ENCODE measurements around the gene PIAS1.

Gene PIAS1

DNA sequence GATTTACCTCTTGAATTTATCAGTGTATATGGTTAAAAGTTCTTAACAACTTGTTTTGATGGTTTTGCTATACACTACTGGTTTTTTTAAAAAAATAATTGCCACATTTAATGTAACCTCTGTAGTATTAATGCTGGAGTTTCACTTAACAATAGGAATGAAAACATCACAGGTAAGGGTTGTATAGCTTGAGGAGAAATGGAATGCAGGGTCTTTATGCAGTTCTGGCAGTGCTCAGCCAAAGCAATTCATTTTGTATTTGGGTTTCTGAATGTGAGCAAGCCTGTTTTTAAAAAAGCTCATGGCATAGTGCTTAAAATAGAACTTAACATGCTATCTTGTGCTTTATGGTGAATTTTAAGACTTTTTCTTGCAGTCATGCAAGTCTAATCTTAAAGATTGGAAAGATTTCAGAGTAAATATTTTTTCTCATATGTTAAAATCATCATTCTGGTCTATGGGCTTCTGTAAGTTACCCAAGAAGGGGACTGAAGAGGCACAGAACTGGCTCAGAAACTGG lies 8.9 kb downstream of the PIAS1 start:
- no peak for DNase-seq (ENCODE audit: low read depth)

DNA sequence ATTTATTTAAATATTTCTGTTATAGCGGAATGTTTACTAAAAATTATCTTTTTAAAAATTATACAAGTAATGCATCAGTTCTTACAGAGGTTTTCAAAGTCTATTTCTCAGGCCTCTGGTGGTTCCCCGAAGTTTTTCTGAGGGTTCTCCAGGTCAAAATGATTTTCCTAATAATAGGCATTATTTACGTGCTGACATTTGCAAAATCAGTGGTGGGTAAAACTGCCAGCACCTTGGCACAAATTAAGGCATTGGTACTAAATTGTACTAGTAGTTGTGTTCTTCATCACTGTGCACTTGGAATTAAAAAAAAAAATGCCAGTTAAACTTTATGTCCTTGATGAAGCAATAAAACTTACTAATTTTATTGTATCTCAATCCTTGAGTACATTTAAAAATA lies 9.5 kb downstream of the PIAS1 start:
- DNase-seq (ENCODE audit: low read depth): no peak

DNA sequence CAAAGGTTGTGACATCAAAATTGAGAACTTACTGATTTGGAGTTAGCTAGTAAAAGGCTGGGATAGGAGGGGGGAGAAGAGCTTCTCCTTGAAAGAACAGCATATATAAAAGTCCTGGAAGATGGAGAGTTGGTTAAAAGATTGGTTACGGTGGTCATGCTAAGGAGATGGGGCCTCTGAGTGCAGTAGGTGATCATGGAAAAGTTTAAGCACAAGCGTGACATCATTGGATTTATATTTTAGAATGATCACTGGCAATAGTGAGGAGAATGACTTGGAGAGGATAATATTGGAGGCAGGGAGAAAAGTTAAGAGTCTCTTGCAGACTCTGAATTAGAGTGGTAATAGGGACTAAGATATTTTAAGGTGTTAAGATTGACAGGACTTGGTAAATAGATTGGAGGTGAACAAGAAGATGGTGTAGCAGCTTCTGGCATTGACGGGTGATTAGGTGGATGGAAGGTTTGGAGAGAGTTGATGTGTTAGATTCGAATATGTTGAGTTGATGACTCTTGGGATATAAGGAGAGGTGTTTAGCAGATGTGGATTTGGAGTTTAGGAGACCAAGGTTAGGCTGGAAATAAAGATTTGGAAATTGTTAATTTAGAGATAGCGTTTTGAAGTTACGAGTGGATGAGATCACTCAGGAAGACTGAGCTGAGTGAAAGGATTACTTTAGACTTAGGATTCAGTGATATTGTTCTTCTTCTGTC lies 19.6 kb downstream of the PIAS1 start:
- no peak for DNase-seq (ENCODE audit: low read depth)

DNA sequence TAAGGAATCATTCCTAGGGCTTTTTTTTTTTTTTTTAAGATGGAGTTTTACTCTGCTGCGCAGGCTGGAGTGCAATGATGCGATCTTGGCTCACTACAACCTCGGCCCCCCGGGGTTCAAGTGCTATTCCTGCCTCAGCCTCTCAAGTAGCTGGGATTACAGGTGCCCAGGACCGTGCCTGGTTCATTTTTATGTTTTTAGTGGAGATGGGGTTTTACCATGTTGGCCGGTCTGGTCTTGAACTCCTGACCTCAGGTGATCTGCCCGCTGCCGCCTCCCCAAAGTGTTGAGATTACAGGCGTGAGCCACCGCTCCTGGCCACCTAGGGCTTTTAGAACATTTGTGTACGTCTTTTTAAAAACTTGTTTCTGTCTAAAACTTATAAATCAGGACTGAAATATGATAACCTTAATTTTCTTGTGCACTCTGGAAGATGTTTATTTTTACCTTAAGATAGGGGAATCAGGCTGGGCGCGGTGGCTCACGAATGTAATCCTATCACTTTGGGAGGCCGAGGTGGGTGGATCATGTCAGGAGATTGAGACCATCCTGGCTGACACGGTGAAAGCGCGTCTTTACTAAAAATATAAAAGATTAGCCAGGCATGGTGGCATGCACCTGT lies 21.8 kb downstream of the PIAS1 start:
- no peak for DNase-seq (ENCODE audit: low read depth)

DNA sequence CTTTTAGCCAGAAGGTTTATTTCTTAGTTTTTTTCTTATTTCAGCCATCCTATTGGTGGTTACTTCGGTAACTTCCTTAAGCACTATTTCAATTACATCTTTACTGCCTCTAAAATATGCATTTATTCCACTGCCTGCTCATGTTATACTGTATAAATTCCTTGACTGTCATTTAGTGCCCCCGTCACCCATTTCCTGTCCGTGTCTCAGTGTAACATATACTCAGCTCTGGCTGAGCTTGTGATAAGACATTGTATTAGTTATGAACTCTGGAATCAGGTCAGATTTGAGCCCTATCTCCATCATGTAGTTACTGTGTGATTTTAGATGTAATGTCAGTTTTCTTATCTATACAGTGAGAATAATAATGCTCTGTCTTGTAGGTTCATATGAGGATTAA lies 24.2 kb downstream of the PIAS1 start:
- DNase-seq (ENCODE audit: low read depth): no peak

DNA sequence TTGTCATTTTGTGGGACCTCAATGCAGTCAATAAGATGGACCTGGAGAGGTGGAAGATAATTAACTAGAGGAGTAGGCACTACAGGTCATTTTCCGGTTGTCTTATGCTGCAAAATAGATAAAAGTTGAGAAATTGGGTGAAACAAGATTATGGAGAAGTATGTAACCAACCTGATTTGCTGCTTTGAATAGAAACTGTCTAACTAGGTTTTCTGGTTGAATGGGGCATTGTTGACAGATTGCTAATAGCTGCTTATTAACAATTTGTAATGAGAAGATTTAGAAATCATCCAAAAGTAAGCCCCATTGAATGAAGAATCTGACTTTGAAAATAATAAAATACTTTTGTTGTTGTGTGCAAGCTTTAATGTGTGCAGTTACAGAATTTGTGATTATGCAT lies 26.2 kb downstream of the PIAS1 start:
- no peak for DNase-seq (ENCODE audit: low read depth)

DNA sequence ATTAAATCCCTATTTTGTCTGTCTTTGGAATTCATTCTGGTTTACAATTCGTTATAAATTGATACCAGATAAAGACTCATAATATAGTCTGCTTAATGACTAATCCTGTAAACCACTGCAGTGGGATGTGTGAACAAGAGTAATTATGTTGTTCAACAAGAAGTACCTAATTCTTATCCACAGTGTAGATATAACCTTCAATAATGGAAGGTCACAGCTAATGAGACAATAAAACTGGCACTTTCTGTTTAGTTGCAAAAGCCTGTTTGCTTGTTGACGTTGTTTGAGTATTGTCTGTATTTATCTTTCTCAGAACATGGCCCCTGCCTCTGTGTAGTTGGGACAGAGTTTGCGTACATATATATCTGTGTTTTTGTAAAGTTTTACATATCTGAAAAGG lies 26.7 kb downstream of the PIAS1 start:
- no peak for DNase-seq (ENCODE audit: low read depth)

DNA sequence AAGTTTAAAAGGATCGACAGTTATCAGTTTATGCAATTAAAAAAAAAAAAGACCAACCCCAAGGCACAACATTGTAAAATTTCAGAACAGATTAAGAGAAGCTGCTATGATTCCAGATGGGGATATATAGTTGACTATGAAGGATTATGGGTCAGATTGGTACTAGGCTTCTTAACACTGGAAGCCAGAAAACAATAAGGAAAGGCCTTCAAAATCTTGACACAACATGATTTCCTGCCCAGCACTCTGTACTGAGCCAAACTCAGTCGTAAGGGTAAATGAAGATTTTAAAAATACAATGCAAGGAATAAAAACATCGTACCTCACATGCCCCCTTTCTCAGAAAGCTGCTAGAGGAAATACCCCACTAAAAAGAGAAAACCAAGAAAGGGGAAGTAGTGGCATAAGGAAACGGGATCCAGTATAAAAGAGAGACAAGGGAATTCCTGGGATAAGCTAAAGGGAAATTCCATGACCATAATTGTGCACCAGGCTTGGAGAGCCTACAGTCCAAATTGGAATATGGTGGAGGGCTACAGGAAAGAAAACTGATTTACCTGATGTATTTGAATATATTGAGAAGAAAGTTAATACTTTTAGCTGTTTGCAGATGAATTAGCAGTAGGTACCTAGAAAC lies 27.9 kb downstream of the PIAS1 start:
- DNase-seq (ENCODE audit: low read depth): no peak

DNA sequence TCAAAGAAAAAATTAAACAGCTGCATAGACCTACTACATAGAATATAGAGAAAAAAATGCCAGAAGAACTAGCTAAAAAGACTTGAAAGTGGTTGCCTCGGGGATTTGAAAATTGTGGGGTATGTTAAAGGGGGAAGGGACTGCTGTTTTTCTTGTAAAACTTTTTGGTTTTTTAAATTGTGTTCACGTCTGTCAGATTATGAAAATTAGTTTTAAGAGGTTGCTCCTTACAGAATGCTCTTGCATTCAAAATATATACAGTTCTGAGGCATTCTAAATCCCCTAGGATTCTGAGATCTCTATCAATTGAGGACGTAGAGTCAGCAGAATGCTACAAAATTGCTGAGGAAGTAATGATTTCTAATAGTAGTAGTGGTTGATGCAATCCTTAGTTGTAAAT lies 28.6 kb downstream of the PIAS1 start:
- DNase-seq (ENCODE audit: low read depth): no peak

DNA sequence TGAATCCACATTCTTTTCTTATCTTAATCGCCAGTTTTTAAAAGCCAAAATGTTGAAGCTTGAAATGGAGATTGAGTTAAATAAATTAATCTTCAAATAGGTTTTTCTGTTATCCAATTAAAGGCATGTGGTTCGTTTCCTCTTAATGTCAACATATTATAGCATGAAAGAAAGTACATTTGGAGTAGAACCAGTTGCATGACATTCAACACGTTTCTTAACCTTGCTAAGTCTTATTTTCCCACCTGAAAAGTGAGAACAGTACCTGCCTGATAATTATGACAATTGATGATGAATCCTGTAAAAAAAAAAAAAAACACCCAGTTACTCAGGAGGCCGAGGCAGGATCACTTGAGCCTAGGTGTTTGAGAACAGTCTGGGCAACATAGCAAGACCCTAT lies 29.3 kb downstream of the PIAS1 start:
- no peak for DNase-seq (ENCODE audit: low read depth)

DNA sequence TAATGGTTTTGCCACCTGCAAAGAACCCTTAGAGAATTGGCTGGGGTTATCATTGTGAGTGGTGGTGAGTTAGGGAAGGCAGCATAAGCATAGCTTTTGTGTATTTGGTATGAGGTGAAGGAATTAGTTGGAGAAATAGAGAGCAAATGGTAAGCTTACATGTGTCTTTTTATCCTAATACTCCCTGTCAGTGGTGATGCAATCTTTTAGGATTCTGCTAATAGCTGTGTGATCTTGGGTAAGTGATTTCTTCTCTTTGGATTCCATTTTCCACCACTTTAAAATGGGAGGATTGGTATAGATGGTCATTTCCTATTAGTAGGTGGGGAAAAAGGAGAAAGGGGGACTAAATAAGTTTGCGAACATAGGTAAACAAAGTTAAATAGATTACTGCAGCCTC lies 30.9 kb downstream of the PIAS1 start:
- DNase-seq (ENCODE audit: low read depth): no peak

DNA sequence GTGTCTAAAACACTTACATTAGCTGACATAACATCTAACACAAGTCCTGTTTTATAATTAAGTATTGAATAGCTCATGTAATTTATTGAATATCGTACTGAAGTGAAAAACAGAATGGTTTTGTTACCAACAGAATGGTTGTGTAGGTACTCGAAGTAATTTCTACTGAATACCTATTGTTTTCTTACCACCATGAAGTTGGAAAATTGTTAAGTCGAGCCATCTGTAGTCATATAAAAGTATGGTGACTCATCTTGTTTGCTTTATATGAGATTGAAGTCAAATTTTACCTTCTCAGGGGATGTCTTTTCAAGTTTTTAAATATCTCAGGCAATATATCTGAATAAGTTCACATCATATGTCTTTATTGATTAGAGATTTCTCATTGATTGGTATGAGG lies 37.6 kb downstream of the PIAS1 start:
- DNase-seq (ENCODE audit: low read depth): no peak

DNA sequence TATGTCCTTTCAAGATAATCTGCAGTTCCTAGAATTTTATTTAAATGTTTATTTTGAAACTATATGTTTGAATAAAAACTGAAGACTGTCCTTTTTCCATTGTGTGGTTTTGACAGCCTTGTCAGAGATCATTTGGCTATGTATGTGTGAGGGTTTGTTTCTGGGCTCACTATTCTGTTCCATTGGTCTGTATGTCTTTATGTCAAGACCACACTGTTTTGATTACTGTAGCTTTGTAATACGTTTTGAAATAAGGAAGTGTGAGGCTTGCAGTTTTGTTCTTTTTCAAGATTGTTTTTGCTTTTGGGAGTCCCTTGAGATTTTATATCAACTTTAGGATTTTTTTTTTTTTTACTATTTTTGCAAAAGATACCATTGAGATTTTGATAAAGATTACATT lies 42.0 kb downstream of the PIAS1 start:
- DNase-seq (ENCODE audit: low read depth): no peak

DNA sequence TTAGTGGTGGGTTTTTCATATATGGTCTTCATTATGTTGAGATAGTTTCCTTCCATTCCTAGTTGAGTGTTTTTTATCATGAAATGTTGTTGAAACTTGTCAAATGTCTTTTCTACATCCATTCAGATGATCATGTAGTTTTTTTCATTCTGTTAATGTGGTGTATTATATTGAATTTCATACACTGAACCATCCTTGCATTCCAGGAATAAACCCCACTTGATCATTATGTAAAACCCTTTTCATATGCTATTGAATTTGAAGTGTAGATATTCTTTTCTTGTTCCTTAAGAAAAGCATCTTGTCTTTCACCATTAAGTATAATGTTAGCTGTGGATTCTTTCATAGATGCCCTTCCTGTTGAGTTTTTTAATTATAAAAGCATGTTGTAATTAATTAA lies 42.9 kb downstream of the PIAS1 start:
- DNase-seq (ENCODE audit: low read depth): no peak

DNA sequence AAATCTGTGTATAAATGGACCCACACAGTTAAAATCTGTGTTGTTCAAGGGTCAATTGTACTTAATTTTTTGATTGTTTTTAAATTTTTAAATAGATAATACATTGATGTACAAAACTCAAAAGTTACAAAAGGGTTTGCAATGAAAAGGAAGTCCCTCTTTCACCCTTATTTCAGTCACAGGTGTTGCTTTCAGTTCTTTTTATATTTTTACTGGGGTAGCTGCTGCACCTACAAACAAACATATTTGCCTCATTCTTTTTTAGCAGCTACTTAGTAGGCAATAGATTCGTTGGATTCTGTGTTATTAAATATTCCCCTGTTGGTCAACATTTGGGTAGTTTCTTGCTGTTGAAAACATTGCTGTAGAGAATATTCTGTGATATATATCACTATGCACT lies 44.4 kb downstream of the PIAS1 start:
- no peak for DNase-seq (ENCODE audit: low read depth)

DNA sequence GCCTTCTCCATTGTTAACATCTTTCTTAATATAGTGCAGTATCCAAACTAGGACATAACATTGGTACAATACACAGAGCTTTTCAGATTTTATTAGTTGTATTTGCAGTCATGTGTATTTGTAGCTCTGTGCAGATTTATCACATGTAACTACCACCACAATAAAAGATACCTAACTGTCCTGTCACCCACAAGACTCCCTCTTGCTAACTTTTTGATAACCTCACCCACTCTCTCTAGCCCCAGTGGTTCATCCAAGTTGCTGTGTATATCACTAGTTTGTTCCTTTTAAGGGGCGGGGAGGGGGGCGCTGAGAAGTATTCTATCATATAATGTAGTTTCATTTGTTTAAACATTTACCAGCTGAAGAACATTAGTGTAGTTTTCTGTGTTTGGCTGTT lies 46.1 kb downstream of the PIAS1 start:
- DNase-seq (ENCODE audit: low read depth): no peak

DNA sequence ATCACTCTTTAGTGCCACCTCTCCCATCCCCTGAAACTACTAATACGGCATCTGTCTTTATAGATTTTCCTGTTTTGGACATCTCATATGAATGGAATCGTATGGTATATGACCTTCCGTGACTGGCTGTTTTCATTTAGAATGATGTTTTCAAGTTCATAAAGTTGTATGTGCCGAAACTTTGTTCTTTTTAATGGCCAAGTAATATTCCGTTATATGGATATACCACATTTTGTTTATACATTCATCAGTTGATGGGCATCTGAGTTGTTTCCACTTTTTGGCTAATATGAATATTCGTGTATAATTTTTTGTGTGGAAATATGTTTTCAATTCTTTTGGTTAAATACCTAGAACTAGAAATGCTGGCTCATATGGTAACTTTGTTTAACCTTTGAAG lies 49.5 kb downstream of the PIAS1 start:
- no peak for DNase-seq (ENCODE audit: low read depth)

DNA sequence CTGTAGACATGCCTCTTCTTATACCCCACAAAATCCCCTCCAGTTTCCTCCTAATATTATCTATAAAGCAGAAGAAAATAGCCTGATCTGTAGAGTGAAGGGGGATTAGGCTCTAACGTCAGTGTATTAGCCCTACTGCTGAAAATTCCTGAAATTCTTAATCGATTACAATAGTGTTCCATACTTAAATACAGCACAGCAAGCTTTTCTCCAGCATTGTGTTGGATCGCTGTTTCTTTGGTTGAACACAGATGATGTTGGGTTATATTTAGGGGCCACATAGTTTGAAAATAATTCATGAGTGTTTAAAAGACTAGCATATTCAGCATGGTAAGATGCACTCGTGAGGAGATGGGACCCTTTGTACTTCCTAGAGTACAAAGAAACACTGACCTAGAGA lies 52.5 kb downstream of the PIAS1 start:
- DNase-seq (ENCODE audit: low read depth): no peak

DNA sequence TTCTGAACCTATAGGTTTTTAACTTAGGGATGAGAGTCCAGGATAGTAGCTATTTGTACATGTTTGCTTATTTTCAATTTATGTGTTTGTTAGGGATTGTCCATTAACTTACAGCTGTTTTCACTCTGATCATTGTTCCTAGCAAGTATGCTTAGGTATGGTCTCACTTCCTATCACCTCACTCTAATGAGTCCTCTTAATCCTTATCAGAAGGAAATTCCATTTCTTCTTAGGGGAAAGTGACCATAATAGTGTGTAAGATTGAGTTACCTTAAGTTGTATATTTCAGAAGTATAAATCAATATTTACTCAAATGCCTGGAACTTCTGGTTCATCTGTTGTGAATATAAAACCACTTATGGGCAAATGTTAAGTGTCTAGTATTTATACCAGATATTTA lies 53.0 kb downstream of the PIAS1 start:
- no peak for DNase-seq (ENCODE audit: low read depth)

DNA sequence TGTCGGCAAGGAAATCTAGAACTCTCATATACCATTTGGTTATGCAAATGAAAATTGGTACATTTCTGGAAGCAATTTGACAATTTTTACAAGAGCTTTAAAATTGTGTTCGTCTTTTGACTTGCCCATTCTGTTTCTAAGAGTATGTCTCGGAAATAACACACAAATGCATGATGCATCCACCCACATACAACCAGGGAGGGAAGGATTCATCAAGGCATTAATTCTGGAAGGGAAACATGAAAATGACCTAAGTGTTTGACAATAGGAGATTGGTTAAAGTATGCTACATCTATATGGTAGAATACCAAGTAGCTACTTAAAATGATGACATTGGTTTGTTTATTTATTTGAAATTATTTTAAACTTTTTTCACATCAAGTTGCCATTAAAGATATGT lies 58.6 kb downstream of the PIAS1 start:
- no peak for DNase-seq (ENCODE audit: low read depth)

DNA sequence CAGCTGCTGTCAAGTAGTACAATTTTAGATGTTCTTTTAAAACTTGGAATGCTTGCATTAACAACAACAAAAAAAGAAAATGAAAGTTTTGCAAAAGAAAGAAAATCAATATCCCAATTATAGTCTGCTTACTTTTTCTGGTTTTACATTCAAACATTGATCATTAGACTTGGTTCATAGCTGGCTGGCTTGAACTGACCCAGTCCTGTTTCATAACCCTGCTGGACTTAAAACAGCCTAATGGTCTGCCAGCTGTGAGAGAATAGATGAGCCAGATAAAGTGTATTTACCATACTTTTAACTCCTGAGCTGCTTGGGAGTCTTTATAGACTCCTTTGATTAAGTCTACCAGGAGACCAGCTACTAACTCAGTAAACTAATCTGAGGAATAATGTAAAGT lies 59.2 kb downstream of the PIAS1 start:
- DNase-seq (ENCODE audit: low read depth): no peak

DNA sequence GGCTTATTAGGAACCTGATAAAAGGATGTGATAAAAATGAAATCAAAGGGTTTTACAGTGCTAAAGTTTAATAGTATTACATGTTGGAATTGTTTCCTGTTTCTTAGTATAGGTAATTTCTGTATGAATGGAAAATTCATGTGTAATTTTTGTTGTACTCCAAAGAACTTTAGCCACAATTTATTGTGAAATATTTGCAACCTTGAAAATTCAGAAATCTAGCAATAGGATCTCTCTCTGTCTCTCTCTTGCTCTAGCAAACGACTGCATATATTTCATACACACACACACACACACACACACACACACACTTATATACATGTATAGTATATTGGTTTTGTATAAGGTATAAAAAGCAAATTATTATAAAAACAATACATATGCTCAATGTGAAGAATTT lies 59.6 kb downstream of the PIAS1 start:
- no peak for DNase-seq (ENCODE audit: low read depth)

DNA sequence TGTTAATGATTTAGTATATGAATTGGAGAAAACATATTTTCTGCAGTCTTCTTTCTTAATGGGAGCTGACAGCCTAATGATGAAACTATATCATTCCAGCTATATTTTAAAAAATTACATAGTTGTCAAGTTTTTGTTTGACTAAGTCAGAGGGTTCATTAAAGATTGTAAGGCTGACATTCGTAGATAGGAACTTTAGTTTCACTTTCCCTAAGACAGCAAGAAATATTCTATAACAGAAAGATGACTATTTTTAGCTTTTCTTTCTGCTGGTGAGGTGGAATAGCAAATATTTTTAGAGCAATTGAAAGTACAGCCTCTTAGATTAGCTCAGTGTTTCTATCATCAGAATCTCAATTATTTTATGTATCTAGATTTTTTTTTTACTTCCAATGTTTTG lies 60.2 kb downstream of the PIAS1 start:
- no peak for DNase-seq (ENCODE audit: low read depth)

DNA sequence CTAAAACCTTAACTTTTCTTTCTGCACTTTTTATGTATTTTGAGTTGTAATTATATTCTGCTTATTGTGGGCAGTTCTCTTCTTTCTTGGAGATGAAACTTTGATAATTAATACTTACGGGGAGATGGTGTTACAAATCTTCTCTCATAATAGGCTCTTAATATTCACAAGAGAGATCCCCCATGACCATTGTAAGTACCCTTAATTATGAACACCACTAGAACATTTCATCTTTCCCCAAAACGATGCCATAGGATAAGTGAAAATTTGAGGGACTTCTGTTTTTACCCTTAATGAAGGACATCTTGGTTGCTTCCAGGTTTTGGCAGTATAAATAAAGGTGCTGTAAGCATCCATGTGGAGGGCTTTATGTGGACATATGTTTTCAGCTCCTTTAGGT lies 60.7 kb downstream of the PIAS1 start:
- no peak for DNase-seq (ENCODE audit: low read depth)

All from T follicular helper cell (primary cell).